RWPE2 (cell line): ENCODE data around the gene LYPD8.

Source experiments
- ATAC-seq: fragments of 200-7000 bp; cut with Tn5 transposase; 3 replicates; pipeline ENCODE4 v1.9.1; 2021; ENCODE audit warnings: low read depth
- DNase-seq: peaks from one replicate; pipeline ENCODE4 v3.0.0-alpha.2; 2020; ENCODE audit warnings: low spot score
- H3K27ac ChIP-seq: fragments of 450-650 bp; 2 replicates; pipeline ENCODE4 v1.5.1; 2017; ENCODE audit warnings: mild to moderate bottlenecking; ENCODE audit not compliant: poor library complexity, severe bottlenecking
- H3K27me3 ChIP-seq: fragments of 250-450 bp; sonication (Bioruptor Pico); 2 replicates; pipeline ENCODE4 v1.5.1; 2021; ENCODE audit warnings: mild to moderate bottlenecking, moderate library complexity; ENCODE audit not compliant: insufficient read depth, poor library complexity, severe bottlenecking
- H3K36me3 ChIP-seq: fragments of 250-450 bp; sonication (Bioruptor Pico); 2 replicates; pipeline ENCODE4 v1.5.1; 2020; ENCODE audit warnings: low read depth, mild to moderate bottlenecking, moderate library complexity
- H3K4me1 ChIP-seq: fragments of 250-450 bp; sonication (Bioruptor Pico); 2 replicates; pipeline ENCODE4 v1.5.1; 2021; ENCODE audit warnings: mild to moderate bottlenecking, moderate library complexity; ENCODE audit not compliant: insufficient read depth, poor library complexity, severe bottlenecking
- H3K4me3 ChIP-seq: fragments of 250-450 bp; sonication (Bioruptor Pico); 2 replicates; pipeline ENCODE4 v1.5.1; 2021; ENCODE audit warnings: mild to moderate bottlenecking, moderate library complexity; ENCODE audit not compliant: severe bottlenecking
- H3K9me3 ChIP-seq: fragments of 250-450 bp; sonication (Bioruptor Pico); 2 replicates; pipeline ENCODE4 v1.5.1; 2021; ENCODE audit warnings: mild to moderate bottlenecking, moderate library complexity; ENCODE audit not compliant: severe bottlenecking
- TF ChIP-seq, protein P1 (sequence below): fragments of 450-650 bp; IDR thresholded peaks from one replicate; pipeline ENCODE4 v1.5.1; 2017; ENCODE audit warnings: mild to moderate bottlenecking, moderate library complexity; ENCODE audit not compliant: poor library complexity, severe bottlenecking

LYPD8 gene

DNA sequence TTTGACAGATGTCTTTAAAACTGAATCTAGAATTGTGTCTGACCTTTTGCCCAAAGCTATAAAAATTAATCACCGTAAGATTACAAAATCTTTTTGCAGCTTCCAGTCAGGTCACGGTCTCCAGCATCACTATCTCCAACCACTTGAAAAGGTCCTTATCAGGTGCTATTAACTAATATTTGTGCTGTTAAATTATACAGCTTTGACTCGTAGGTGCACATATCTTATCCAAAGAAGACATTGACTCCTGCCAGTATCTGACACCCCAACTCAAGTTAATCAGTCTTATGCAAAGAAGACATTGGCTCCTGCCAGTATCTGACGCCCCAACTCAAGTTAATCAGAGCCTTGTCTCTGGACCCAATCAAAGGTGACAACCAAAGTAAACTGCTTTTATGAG lies 19.9 kb upstream of the LYPD8 start:
- ATAC-seq = no peak

GRCh38 chr1:248759644-248760043 lies 4.1 kb upstream of the LYPD8 start:
- Histone ChIP-seq H3K4me3 (no peak overlapping the region), H3K4me1 (no peaks in the 10 kb centered on the region), H3K36me3 (no peaks in the 10 kb centered on the region), H3K27me3 (no peaks in the 10 kb centered on the region), H3K9me3 (no peaks in the 10 kb centered on the region), H3K27ac (no peak overlapping the region)
- ATAC-seq (no peak), DNase-seq (no peak)
- TF ChIP-seq, protein P1, sequence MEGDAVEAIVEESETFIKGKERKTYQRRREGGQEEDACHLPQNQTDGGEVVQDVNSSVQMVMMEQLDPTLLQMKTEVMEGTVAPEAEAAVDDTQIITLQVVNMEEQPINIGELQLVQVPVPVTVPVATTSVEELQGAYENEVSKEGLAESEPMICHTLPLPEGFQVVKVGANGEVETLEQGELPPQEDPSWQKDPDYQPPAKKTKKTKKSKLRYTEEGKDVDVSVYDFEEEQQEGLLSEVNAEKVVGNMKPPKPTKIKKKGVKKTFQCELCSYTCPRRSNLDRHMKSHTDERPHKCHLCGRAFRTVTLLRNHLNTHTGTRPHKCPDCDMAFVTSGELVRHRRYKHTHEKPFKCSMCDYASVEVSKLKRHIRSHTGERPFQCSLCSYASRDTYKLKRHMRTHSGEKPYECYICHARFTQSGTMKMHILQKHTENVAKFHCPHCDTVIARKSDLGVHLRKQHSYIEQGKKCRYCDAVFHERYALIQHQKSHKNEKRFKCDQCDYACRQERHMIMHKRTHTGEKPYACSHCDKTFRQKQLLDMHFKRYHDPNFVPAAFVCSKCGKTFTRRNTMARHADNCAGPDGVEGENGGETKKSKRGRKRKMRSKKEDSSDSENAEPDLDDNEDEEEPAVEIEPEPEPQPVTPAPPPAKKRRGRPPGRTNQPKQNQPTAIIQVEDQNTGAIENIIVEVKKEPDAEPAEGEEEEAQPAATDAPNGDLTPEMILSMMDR = no peak

More for the DNA sequence above, 19.9 kb upstream of the LYPD8 start:
- Histone ChIP-seq H3K27me3 (no peaks in the 10 kb centered on the region), H3K9me3 (no peaks in the 10 kb centered on the region), H3K4me3 (no peak overlapping the region), H3K4me1 (no peaks in the 10 kb centered on the region), H3K36me3 (no peaks in the 10 kb centered on the region), H3K27ac (no peak overlapping the region)
- no peak for DNase-seq
- TF ChIP-seq, protein P1 = no peak

DNA sequence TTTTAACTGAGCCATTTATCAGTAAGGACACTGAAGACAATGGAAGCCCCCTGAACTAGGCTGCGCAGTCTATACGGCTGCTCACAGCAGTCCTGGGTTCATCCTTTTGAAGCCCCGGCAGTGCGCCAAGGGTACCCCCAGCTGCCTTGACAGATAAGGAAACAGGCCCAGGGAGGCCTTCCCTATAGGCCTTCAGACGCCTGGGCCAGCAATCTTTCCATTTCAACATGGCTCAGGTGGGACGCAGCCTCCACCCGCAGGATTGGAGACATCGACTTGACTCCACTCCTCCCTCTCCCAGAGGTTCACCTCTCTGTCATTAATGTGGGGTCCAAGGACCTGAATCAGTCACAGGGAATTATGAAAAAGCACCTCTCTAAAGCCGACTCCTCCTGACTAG lies 2.8 kb upstream of the LYPD8 start:
- no peaks in the 10 kb centered on the region for H3K9me3 ChIP-seq
- no peak for ATAC-seq

DNA sequence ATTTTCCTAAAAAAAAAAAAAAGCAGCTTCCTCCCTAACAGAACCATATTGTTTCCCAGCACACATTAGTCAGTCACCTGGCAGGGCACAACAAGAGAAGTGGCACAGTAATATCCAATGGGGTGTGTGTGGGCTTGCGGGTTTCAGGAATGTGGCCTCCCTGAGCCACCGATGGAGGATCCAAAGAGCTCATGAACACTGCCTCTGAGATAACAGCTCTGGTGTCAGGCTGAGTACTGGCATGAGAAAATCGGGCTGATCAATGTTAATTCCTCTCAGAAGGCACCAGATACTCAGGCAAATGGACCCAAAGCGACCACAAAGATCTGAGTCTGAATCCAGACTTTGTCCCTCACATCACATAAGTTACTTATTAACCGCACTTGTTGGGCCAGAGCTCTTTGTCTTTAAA lies 2.2 kb upstream of the LYPD8 start:
- TF ChIP-seq, protein P1 = no peak
- Histone ChIP-seq H3K27me3 (no peaks in the 10 kb centered on the region), H3K9me3 (no peaks in the 10 kb centered on the region), H3K36me3 (no peaks in the 10 kb centered on the region), H3K4me1 (no peaks in the 10 kb centered on the region), H3K27ac (no peak overlapping the region), H3K4me3 (no peak overlapping the region)
- ATAC-seq (no peak), DNase-seq (no peak)

More for the DNA sequence above, 2.8 kb upstream of the LYPD8 start:
- H3K4me3 ChIP-seq = no peak overlapping the region
- no peak overlapping the region for H3K27ac ChIP-seq
- no peaks in the 10 kb centered on the region for H3K36me3 ChIP-seq
- H3K4me1 ChIP-seq = no peaks in the 10 kb centered on the region
- H3K27me3 ChIP-seq = no peaks in the 10 kb centered on the region
- TF ChIP-seq, protein P1 = no peak
- DNase-seq = no peak

DNA sequence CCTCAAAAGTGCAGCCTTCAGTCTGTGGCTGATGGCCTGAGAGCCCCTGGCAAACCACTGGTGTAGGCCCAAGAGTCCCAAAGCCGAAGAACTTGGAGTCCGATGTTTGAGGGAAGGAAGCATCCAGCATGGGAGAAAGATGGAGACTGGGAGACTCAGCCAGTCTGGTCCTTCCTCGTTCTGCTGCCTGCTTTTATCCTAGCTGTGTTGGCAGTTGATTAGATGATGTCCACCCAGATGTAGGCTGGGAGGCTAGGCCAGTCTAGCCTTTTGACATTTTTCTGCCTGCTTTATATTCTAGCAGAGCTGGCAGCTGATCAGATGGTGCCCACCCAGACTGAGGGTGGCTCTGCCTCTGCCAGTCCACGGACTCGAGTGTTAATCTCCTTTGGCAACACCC lies 1.1 kb upstream of the LYPD8 start:
- no peaks in the 10 kb centered on the region for H3K4me1 ChIP-seq
- no peaks in the 10 kb centered on the region for H3K36me3 ChIP-seq
- ATAC-seq (no peak), DNase-seq (no peak)
- H3K27ac ChIP-seq = no peak overlapping the region
- TF ChIP-seq, protein P1 = no peak
- no peaks in the 10 kb centered on the region for H3K27me3 ChIP-seq
- H3K9me3 ChIP-seq = no peaks in the 10 kb centered on the region
- no peak overlapping the region for H3K4me3 ChIP-seq
